B cell (primary cell): ENCODE results near the gene DPP10.

Experiments used
- EZH2 ChIP-seq: IDR thresholded peaks from 2 replicates; pipeline ENCODE4 v1.6.1; 2012; ENCODE audit warnings: borderline replicate concordance, low read depth, mild to moderate bottlenecking, moderate library complexity, low read length; ENCODE audit not compliant: insufficient read depth, poor library complexity, severe bottlenecking
- TF ChIP-seq, protein P1 (sequence below): fragments of 200-600 bp; IDR thresholded peaks from one replicate; pipeline ENCODE4 v1.8.0; 2022; ENCODE audit warnings: antibody characterized with exemption, mild to moderate bottlenecking

DNA sequence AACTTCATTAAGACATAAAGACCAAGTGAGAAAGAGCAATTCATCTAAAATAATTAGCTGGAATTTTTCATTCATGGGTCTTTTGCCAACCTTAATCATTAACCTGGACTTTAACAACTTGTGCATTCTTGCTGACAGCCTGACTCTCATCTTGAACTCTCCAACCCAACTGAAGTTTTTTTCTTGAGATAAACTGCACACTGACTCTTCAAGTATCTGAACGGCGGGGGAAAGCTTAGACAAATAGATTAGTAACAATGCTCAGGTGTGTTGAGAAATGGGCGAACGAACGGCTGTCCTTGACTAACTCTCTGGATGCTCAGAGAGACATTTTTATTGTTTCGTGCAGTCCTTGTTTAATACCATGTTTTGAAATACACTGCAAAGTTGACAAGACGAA, 186.0 kb downstream of the DPP10 start:
- no peak for TF ChIP-seq EZH2
- TF ChIP-seq, protein P1, sequence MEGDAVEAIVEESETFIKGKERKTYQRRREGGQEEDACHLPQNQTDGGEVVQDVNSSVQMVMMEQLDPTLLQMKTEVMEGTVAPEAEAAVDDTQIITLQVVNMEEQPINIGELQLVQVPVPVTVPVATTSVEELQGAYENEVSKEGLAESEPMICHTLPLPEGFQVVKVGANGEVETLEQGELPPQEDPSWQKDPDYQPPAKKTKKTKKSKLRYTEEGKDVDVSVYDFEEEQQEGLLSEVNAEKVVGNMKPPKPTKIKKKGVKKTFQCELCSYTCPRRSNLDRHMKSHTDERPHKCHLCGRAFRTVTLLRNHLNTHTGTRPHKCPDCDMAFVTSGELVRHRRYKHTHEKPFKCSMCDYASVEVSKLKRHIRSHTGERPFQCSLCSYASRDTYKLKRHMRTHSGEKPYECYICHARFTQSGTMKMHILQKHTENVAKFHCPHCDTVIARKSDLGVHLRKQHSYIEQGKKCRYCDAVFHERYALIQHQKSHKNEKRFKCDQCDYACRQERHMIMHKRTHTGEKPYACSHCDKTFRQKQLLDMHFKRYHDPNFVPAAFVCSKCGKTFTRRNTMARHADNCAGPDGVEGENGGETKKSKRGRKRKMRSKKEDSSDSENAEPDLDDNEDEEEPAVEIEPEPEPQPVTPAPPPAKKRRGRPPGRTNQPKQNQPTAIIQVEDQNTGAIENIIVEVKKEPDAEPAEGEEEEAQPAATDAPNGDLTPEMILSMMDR = no peak
